A673 (cell line): ENCODE data around the gene PRLR. TPM values are rescaled to one million over a fixed set of nuclear protein-coding genes. Genes with fewer than 3 reads are reported as not detected.

Experiments
- BruUV-seq: library from RNA; stranded (reverse); fragments of 400-500 nt; replicated peaks from 2 replicates; lab custom pipeline; 2021; lab: Mats Ljungman, UMichigan
- CTCF ChIA-PET: fragments of 300-600 bp; sonication (Branson Sonifier 250); formaldehyde crosslinking; loops from one replicate; lab custom pipeline; 2022; ENCODE audit warnings: antibody characterized with exemption; lab: Charles Lee
- POLR2A ChIA-PET: fragments of 300-600 bp; sonication (Branson Sonifier 250); formaldehyde crosslinking; loops from one replicate; lab custom pipeline; 2022; ENCODE audit warnings: antibody characterized with exemption; ENCODE audit not compliant: low non-redundant PET; lab: Charles Lee
- DNase-seq: peaks from one replicate; pipeline ENCODE4 v3.0.0-alpha.2; 2015; ENCODE audit warnings: low spot score
- H3K27ac ChIP-seq: fragments of 200-600 bp; sonication (generic); 2 replicates; pipeline ENCODE4 v1.5.1; 2016; ENCODE audit warnings: mixed run types, low read depth, mild to moderate bottlenecking, mixed read lengths, antibody characterized with exemption, low read length; ENCODE audit not compliant: poor library complexity, severe bottlenecking
- H3K27me3 ChIP-seq: fragments of 200-600 bp; sonication (generic); replicated peaks from 2 replicates; pipeline ENCODE4 v1.6.1; 2017; ENCODE audit warnings: mixed run types, low read depth, mild to moderate bottlenecking, mixed read lengths, antibody characterized with exemption, low read length; ENCODE audit not compliant: insufficient read depth, poor library complexity
- H3K36me3 ChIP-seq: fragments of 200-600 bp; sonication (generic); 2 replicates; pipeline ENCODE4 v1.6.1; 2016; ENCODE audit warnings: mixed run types, mild to moderate bottlenecking, mixed read lengths, antibody characterized with exemption, low read length; ENCODE audit not compliant: insufficient read depth, poor library complexity, severe bottlenecking
- H3K4me1 ChIP-seq: fragments of 200-600 bp; sonication (generic); 2 replicates; pipeline ENCODE4 v1.6.1; 2017; ENCODE audit warnings: mixed run types, mild to moderate bottlenecking, mixed read lengths, antibody characterized with exemption, low read length; ENCODE audit not compliant: insufficient read depth, poor library complexity, severe bottlenecking
- H3K4me3 ChIP-seq: fragments of 200-600 bp; sonication (generic); 2 replicates; pipeline ENCODE4 v1.5.1; 2016; ENCODE audit warnings: low read depth, mixed run types, mild to moderate bottlenecking, mixed read lengths, low read length; ENCODE audit not compliant: poor library complexity, severe bottlenecking
- H3K9me3 ChIP-seq: fragments of 200-600 bp; sonication (generic); 2 replicates; pipeline ENCODE4 v1.6.1; 2016; ENCODE audit warnings: mixed run types, low read depth, mild to moderate bottlenecking, mixed read lengths, antibody characterized with exemption, low read length; ENCODE audit not compliant: poor library complexity, severe bottlenecking
- CTCF ChIP-seq: fragments of 300-800, 200-600 bp; sonication (generic); conservative IDR thresholded peaks from 2 replicates; pipeline ENCODE4 v1.5.1; 2017; ENCODE audit warnings: low read depth, mild to moderate bottlenecking, antibody characterized with exemption, low read length, moderate library complexity, mixed read lengths
- EZH2 ChIP-seq: fragments of 200-600 bp; sonication (generic); IDR thresholded peaks from 2 replicates; pipeline ENCODE4 v1.6.1; 2017; ENCODE audit warnings: borderline replicate concordance, low read depth, mild to moderate bottlenecking, mixed read lengths, antibody characterized with exemption, low read length; ENCODE audit not compliant: poor library complexity, severe bottlenecking
- intact Hi-C: fragments of 100-400 bp; cut with micrococcal nuclease; formaldehyde crosslinking; loops from one replicate; pipeline ENCODE4 v1.10.0; 2022; ENCODE audit not compliant: unreplicated experiment
- total RNA-seq: library from RNA; stranded (reverse); gene quantifications from 2 replicates; pipeline ENCODE4 v1.2.3, GENCODE V29; 2021

The PRLR gene
- total RNA-seq, 1 experiment from 2014 or later: not detected

- no peak for DNase-seq
These were observed 203.3 kb downstream of the PRLR start for GRCh38 chr5:35026941-35027340.

GRCh38 chr5:35026280-35026840, 203.9 kb downstream of the PRLR start:
- BruUV-seq: no TSS peak
- TF ChIP-seq EZH2: no peak
- TF ChIP-seq CTCF: no peak
- ChIA-PET CTCF (interaction anchor here (0.5 kb wide), 1 partner anchor 967 kb away, joined by 4 read pairs; no protein-coding TSS in a partner anchor), POLR2A (no interaction called here)
- no peak overlapping the region for H3K4me3 ChIP-seq
- intact Hi-C loops: no loop called here
- no peaks in the 10 kb centered on the region for H3K4me1 ChIP-seq
- no peak overlapping the region for H3K27ac ChIP-seq
- DNase-seq: no peak
- H3K9me3 ChIP-seq: no peaks in the 10 kb centered on the region
- no peaks in the 10 kb centered on the region for H3K27me3 ChIP-seq
- no peaks in the 10 kb centered on the region for H3K36me3 ChIP-seq

More at GRCh38 chr5:35026941-35027340, 203.3 kb downstream of the PRLR start:
- Histone ChIP-seq H3K4me1 (no peaks in the 10 kb centered on the region), H3K27ac (no peak overlapping the region), H3K36me3 (no peaks in the 10 kb centered on the region), H3K4me3 (no peak overlapping the region), H3K9me3 (no peaks in the 10 kb centered on the region), H3K27me3 (no peaks in the 10 kb centered on the region)
- ChIA-PET POLR2A (no interaction called here), CTCF (no interaction called here)
- no TSS peak for BruUV-seq
- intact Hi-C loops: no loop called here
- TF ChIP-seq EZH2 (no peak), CTCF (no peak)

DNA sequence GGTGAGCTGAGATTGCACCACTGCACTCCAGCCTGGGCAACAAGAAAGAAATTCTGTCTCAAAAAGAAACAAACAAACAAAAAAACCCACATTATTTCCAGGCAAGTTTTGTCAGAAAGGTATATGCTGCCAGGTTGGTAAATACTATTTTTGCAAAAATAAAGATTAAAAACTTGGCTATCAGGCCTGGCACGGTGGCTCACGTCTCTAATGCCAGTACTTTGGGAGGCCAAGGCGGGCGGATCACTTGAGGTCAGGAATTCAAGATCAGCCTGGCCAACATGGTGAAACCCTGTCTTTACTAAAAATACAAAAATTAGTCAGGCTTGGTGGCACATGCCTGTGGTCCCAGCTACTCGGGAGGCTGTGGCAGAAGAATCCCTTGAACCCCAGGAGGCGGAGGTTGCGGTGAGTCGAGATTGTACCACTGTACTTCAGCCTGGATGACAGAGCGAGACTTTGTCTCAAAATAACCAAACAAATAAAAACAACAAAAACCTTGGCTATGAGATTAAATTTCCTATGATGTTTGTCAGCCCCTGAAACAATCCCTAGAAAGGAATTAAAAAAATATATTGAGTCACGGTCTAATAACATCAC, 205.3 kb downstream of the PRLR start:
- BruUV-seq: no TSS peak
- TF ChIP-seq CTCF: no peak
- TF ChIP-seq EZH2: no peak
- H3K4me1 ChIP-seq: no peaks in the 10 kb centered on the region
- H3K36me3 ChIP-seq: no peaks in the 10 kb centered on the region
- H3K27me3 ChIP-seq: no peaks in the 10 kb centered on the region
- ChIA-PET POLR2A (no interaction called here), CTCF (no interaction called here)
- no peaks in the 10 kb centered on the region for H3K9me3 ChIP-seq
- H3K27ac ChIP-seq: no peak overlapping the region
- DNase-seq: no peak
- no peak overlapping the region for H3K4me3 ChIP-seq
- intact Hi-C loops: no loop called here
